ENCODE data around the gene SAMMSON.

Gene SAMMSON

DNA sequence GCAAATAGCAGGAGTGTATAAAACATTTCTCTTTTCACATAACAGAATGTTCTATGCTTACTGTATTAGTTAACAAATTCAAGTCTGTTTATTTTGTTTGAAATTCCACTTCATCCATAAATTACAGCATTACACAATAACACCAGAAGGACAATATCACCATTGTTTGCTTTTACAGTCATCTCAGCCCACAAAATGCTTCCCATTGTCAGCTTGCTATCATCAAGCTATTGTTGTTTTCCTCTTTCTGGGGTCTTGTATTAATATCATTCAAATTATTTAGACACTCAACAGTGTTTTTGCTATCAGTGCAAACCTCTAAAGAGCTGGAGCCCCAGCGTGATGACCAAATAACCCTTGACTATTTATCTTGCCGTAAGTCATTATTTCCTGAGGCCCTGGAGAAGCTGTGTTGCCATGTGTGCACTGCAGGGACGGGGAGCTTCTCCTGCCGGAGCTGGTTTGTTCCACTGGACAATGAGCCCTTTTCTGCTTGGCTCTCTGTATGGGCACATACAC is 1.1 kb downstream of the SAMMSON start:
- CTCF ChIA-PET = interaction anchor here (3.6 kb wide), 1 partner anchor 10 kb away, joined by 13 read pairs; no protein-coding TSS in a partner anchor
- TF ChIP-seq, protein P1, sequence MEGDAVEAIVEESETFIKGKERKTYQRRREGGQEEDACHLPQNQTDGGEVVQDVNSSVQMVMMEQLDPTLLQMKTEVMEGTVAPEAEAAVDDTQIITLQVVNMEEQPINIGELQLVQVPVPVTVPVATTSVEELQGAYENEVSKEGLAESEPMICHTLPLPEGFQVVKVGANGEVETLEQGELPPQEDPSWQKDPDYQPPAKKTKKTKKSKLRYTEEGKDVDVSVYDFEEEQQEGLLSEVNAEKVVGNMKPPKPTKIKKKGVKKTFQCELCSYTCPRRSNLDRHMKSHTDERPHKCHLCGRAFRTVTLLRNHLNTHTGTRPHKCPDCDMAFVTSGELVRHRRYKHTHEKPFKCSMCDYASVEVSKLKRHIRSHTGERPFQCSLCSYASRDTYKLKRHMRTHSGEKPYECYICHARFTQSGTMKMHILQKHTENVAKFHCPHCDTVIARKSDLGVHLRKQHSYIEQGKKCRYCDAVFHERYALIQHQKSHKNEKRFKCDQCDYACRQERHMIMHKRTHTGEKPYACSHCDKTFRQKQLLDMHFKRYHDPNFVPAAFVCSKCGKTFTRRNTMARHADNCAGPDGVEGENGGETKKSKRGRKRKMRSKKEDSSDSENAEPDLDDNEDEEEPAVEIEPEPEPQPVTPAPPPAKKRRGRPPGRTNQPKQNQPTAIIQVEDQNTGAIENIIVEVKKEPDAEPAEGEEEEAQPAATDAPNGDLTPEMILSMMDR (IDR thresholded peaks at IDR 0.05; ENCODE audit: control extremely low read depth, extremely low read depth, low read depth, missing control alignments) = no peak
- no peak for DNase-seq (ENCODE audit: extremely low spot score)
- POLR2A ChIA-PET = no interaction called here

DNA sequence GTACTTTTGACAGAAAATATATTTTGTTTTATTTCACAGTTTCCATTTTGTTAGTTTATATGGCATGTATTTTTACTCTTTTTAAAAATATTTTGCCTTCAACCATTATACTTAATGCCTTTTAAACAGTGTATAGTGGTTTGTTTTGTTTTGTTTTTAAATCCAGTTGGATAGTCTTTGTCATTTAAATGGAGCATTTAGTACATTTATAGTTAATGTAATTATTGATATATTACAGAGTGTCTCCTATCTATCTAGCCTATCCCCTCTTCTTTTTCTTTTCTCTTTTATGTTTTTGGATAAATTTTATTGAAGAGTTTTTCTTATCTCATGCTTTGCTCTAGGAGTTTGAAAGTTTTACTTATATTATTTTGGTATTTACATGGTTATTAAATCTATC is 3.6 kb downstream of the SAMMSON start:
- ChIA-PET POLR2A (no interaction called here), CTCF (interaction anchor here (1.4 kb wide), 1 partner anchor 12 kb away, joined by 4 read pairs; no protein-coding TSS in a partner anchor)
- TF ChIP-seq, protein P1 (IDR thresholded peaks at IDR 0.05; ENCODE audit: control extremely low read depth, extremely low read depth, low read depth, missing control alignments) = no peak
- DNase-seq (ENCODE audit: extremely low spot score) = no peak

DNA sequence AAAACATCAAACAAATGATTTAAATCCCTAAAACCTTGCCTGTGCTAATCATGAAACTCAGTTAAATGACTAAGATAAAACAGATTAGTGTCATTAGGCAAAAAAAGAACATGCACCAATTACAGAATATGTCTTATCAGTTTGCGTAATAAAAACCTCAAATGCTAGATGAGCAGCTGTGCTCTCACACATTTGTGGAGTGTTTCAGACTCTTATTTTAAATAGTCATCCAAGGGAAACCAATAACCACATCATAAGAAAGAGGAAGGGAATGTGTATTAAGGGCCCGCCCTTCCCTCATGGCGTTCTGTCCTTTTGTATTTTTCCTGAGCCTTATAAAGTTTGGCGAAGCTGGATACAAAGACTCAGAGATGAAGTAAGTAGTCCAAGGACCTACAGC is 6.6 kb downstream of the SAMMSON start:
- POLR2A ChIA-PET = no interaction called here
- TF ChIP-seq, protein P1 (IDR thresholded peaks at IDR 0.05; ENCODE audit: control extremely low read depth, extremely low read depth, low read depth, missing control alignments) = no peak
- CTCF ChIA-PET = no interaction called here
- no peak for DNase-seq (ENCODE audit: extremely low spot score)

DNA sequence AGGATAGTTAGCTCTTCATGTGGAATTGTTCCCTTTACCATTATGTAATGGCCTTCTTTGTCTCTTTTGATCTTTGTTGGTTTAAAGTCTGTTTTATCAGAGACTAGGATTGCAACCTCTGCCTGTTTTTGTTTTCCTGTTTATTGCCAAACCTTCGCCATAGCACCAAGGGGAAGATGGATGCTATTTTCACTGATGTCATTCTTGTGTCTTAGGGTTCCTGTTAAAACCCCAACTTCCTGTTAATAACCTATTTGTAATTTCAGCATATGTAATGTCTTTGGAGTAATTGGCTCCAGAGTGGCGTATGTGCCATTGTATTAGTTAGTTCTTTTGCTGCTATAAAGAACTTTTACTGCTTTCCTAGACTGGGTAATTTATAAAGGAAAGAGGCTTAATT is 10.8 kb downstream of the SAMMSON start:
- TF ChIP-seq, protein P1 (IDR thresholded peaks at IDR 0.05; ENCODE audit: control extremely low read depth, extremely low read depth, low read depth, missing control alignments) = no peak
- ChIA-PET POLR2A (no interaction called here), CTCF (no interaction called here)
- no peak for DNase-seq (ENCODE audit: extremely low spot score)

DNA sequence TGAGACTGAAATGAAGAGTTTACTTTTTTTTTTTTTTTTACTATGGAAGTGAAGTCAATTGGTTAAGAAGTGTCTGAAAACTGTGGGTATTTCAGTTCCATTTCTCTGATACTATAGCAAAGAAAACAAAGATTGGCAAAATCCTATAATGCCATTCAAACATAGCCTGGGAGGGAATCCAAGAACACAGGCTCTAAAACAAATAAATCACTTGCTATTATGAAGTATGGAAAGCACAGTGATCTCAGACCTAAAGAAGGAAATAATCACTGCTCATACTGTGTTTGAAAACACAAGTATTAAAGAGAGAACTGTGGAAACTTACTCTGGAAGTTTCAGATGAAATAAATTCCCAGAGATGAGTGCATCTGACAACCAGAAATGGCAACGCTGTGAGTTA is 12.0 kb downstream of the SAMMSON start:
- POLR2A ChIA-PET = no interaction called here
- DNase-seq (ENCODE audit: extremely low spot score) = no peak
- CTCF ChIA-PET = no interaction called here
- TF ChIP-seq, protein P1 (IDR thresholded peaks at IDR 0.05; ENCODE audit: control extremely low read depth, extremely low read depth, low read depth, missing control alignments) = no peak

DNA sequence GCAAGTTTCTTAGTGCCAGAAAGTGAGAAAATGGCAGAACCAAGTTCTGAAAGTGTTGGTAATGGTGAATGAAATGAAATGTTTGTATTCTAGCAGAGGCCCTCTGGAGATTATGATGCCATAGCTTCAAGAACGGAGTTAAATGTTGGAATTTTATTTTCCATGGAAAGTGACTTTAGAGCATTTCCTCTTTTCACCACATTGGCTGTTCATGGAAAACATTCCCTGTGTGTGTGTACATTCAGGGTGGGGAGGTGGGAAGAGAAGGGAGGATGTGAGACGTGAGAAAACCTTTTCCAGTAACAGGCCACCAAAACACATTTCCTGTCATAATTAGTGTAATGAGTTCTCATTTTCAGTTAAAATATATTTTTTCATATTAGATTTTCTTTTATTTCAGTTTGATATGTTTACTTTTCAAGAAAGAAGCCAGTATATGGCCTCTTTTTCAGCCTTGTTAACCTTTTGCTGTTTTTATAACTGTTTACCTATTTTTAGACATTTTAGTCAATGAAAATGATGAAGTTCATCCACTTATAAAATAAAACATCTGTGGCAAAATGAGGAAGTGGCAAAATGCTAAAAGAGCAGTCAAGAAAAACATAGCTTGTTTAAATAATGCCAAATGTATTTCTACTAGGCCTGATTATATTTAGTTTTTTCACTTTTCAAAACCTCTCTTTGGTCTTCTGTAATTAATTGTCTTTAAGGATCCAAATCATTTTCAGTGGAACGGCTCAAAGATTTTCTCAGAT is 21.6 kb downstream of the SAMMSON start:
- POLR2A ChIA-PET = no interaction called here
- TF ChIP-seq, protein P1 (IDR thresholded peaks at IDR 0.05; ENCODE audit: control extremely low read depth, extremely low read depth, low read depth, missing control alignments) = no peak
- DNase-seq (ENCODE audit: extremely low spot score) = no peak
- CTCF ChIA-PET = no interaction called here

Data from GM10248 (cell line).